Thyroid gland (tissue), 4 donors: ENCODE data around the gene ETV7. TPM values are rescaled to one million over a fixed set of nuclear protein-coding genes. Genes with fewer than 3 reads are reported as not detected.

Experiments used
- DNase-seq, 2 donors: peaks; one replicate each; pipeline ENCODE4 v3.0.0-alpha.2; 2019
- H3K27ac ChIP-seq, 3 donors: fragments of 200-600 bp; sonication (generic); 1 replicate in 2 of 3; 2 replicates in 1 of 3; pipeline ENCODE4 v1.5.1; 2016 to 2019; ENCODE audit warnings: mild to moderate bottlenecking in 1 of 3, moderate library complexity in 1 of 3
- H3K27me3 ChIP-seq: fragments of 200-600 bp; sonication (generic); one replicate; pipeline ENCODE4 v1.5.1; 2019
- H3K36me3 ChIP-seq, 2 donors: fragments of 200-600 bp; sonication (generic); one replicate each; pipeline ENCODE4 v1.5.1; 2016 to 2019
- H3K4me1 ChIP-seq, 2 donors: fragments of 200-600 bp; sonication (generic); one replicate each; pipeline ENCODE4 v1.5.1; 2017 to 2019
- H3K4me3 ChIP-seq, 3 donors: fragments of 200-600 bp; sonication (generic); replicated peaks in 1 of 3; 1 replicate in 2 of 3; 2 replicates in 1 of 3; pipeline ENCODE4 v1.5.1; 2016; ENCODE audit warnings: mild to moderate bottlenecking in 1 of 3
- H3K9me3 ChIP-seq: fragments of 200-600 bp; sonication (generic); one replicate; pipeline ENCODE4 v1.5.1; 2017
- POLR2A ChIP-seq, 2 donors: fragments of 450-650 bp; IDR thresholded peaks; one replicate each; pipeline ENCODE4 v1.6.1; 2017; ENCODE audit warnings: antibody characterized with exemption in 2 of 2, mild to moderate bottlenecking in 2 of 2, moderate library complexity in 1 of 2
- whole genome bisulfite sequencing, 2 donors: methylation state at CpG; one replicate each; pipeline ENCODE4 v1.1.5; 2017; 5-methylcytosine and 5-hydroxymethylcytosine counted together
- intact Hi-C: fragments of 100-400 bp; cut with DNase I; formaldehyde crosslinking; loops from one replicate; pipeline ENCODE4 v1.15.1; 2023
- total RNA-seq, 4 donors: library from RNA; depleted of rRNA; stranded (reverse); fragments of >200 nt; gene quantifications; one replicate each; pipeline ENCODE4 v1.2.3, GENCODE V29; 2016
- TF ChIP-seq, protein P1 (sequence below), 6 experiments: fragments of 200-600 bp in 3 of 6; fragments of 450-650 bp in 3 of 6; sonication (generic) in 3 of 6; IDR thresholded peaks; one replicate each; pipeline ENCODE4 v1.5.1; 2016 to 2019; ENCODE audit warnings: antibody characterized with exemption in 6 of 6, mild to moderate bottlenecking in 2 of 6, inconsistent platforms in 1 of 6, moderate library complexity in 1 of 6

ETV7 gene
- total RNA-seq, 4 donors from 2014 or later: 1.4 TPM; not detected in 3

GRCh38 chr6:36318690-36319435 lies 68.6 kb downstream of the ETV7 start:
- Histone ChIP-seq H3K4me3 (no peak overlapping the region), H3K4me1 (no peaks in the 10 kb centered on the region), H3K9me3 (no peaks in the 10 kb centered on the region), H3K27ac (no peak overlapping the region), H3K27me3 (no peaks in the 10 kb centered on the region), H3K36me3 (no peaks in the 10 kb centered on the region)
- no peak for DNase-seq
- TF ChIP-seq POLR2A (IDR thresholded peaks at IDR 0.05): no peak
- TF ChIP-seq, protein P1, sequence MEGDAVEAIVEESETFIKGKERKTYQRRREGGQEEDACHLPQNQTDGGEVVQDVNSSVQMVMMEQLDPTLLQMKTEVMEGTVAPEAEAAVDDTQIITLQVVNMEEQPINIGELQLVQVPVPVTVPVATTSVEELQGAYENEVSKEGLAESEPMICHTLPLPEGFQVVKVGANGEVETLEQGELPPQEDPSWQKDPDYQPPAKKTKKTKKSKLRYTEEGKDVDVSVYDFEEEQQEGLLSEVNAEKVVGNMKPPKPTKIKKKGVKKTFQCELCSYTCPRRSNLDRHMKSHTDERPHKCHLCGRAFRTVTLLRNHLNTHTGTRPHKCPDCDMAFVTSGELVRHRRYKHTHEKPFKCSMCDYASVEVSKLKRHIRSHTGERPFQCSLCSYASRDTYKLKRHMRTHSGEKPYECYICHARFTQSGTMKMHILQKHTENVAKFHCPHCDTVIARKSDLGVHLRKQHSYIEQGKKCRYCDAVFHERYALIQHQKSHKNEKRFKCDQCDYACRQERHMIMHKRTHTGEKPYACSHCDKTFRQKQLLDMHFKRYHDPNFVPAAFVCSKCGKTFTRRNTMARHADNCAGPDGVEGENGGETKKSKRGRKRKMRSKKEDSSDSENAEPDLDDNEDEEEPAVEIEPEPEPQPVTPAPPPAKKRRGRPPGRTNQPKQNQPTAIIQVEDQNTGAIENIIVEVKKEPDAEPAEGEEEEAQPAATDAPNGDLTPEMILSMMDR (IDR thresholded peaks at IDR 0.05): no peak
- WGBS, 2 donors: 81 to 90% methylated on average over 6 of the region's 6 CpGs
- intact Hi-C loops: no loop called here

GRCh38 chr6:36317623-36318022 lies 69.8 kb downstream of the ETV7 start:
- Histone ChIP-seq H3K4me3 (no peak overlapping the region), H3K36me3 (no peaks in the 10 kb centered on the region), H3K27me3 (no peaks in the 10 kb centered on the region), H3K4me1 (no peaks in the 10 kb centered on the region), H3K9me3 (no peaks in the 10 kb centered on the region), H3K27ac (no peak overlapping the region)
- intact Hi-C loops: no loop called here
- WGBS, 2 donors: 93 to 96% methylated on average over 2 of the region's 2 CpGs
- TF ChIP-seq, protein P1 (IDR thresholded peaks at IDR 0.05): no peak
- no peak for TF ChIP-seq POLR2A (IDR thresholded peaks at IDR 0.05)
- no peak for DNase-seq

Other genes with a start within 250 kb of the ETV7 start
- gene BRPF3, start 190.9 kb downstream of the ETV7 start, total RNA-seq: 10 to 100 TPM; 21.5 to 55.1 (median 35.3) TPM
- under 1 TPM in 1 of 4 donors, not detected in 3; 0.11 TPM for gene PNPLA1, start 117.6 kb downstream of the ETV7 start, total RNA-seq
- not detected for gene BNIP5, start 50.8 kb downstream of the ETV7 start, total RNA-seq
- gene PXT1, start 55.2 kb upstream of the ETV7 start, total RNA-seq: not detected
- 10 to 100 TPM; 32.4 to 55.3 (median 37.2) TPM for gene KCTD20, start 55.3 kb upstream of the ETV7 start, total RNA-seq
- 10 to 100 TPM; 11.9 to 21.9 (median 14.1) TPM for gene STK38, start 159.8 kb upstream of the ETV7 start, total RNA-seq
- 100 to 1,000 TPM; 120 to 287 (median 144) TPM for gene SRSF3, start 206.7 kb upstream of the ETV7 start, total RNA-seq